ENCODE data around the gene RPL10A.
"Not testable (repeated sequence)": the region's sequence is repeated elsewhere in the genome, so short reads cannot be mapped to it uniquely, and the experiment has no call there.

Gene RPL10A

DNA sequence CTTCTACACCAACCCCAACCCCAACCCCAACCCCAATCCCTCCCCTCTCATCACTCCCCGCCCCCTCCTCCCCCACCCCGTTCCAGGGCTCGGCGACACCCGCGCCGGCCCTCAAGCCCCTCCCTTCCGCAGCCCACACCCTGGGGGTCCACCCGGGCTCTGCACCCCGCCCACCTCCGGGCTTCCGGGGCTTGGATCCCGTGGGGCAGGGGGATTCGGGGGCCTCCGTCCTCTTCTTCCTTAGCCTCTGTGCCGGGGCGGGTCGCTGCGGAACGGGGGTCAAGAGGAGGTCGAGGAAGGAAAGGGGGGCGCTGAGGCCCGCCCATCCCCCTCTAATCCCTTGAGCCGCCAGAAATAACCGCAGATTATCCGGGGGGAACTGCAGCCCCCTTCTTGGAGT lies 43.8 kb downstream of the RPL10A start:
- DNase-seq (ENCODE audit: low read depth), result no peak

DNA sequence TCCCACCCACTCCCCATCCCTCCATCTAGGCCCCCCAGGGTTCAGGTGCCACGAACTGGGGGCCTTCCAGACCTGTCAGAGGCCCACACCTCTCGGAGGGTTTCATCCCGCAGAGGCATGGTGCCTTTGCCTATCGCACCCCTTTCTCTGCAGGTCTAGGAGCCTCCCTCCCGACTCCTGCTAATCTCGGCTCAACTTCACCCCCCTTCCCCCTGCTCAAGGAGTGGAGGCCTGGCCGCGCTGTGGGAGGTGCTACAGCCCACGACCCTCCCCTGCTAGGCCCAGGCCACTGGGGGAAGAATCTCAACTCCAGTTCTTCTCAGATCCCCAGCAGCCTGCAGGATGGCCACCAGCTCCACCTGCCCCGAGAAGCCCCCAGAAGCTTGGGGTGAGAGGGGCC lies 44.5 kb downstream of the RPL10A start, which contains the start of gene TULP1:
Gene TULP1, minus strand, starts transcription at position 157 of the 400 bp plus-strand sequence. Its CDS starts 38 bp downstream, at position 119.
- no peak for DNase-seq (ENCODE audit: low read depth)

DNA sequence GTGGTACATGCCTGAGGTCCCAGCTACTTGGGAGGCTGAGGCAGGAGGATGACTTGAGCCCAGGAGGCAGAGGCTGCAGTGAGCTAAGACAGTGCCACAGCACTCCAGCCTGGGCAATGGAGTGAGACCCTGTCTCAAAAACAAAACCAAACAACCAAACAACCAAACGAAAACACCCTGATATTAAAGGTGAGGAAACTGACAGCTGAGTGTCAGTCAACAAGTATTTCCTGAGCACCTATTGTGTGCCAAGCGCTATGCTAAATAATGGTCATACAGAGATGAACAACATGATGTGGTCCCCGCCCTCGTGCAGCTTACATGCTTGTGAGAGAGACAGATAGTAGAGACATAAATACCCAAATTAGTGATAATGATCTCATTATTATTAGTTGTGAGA lies 46.4 kb downstream of the RPL10A start:
- DNase-seq (ENCODE audit: low read depth), result no peak

DNA sequence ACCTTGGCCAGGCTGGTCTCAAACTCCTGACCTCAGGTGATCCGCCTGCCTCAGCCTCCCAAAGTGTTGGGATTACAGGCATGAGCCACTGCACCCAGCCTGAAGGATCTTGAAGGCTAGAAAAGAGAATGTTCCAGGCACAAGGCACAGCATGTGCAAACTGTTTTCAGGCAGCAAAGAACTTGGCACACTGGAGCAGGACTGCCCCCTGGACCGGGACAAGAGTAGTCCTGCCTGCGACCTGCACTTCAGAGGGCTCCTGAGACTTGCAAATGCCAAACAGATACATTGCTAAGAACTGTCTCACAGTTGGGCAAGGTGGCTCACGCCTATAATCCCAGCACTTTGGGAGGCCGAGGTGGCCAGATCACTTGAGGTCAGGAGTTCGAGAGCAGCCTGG lies 47.7 kb downstream of the RPL10A start:
- not testable (repeated sequence) for DNase-seq (ENCODE audit: low read depth)

DNA sequence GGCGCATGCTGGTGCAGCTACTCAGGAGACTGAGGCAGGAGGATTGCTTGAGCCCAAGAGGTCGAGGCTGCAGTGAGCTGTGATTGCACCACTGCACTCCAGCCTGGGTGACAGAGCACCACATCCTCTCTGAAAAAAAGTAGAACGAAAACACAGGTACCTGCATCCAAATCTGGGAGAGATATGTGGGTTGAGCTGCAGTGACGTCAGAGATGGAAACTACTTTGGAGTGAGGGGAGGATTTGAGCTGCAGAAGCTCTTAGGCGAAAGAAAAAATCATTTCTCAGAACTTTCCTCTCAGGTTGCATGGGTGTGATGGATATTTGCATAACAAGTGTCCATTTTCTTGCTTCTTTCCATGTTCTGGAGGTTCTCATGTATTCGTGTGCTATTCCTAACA lies 48.5 kb downstream of the RPL10A start:
- no peak for DNase-seq (ENCODE audit: low read depth)

DNA sequence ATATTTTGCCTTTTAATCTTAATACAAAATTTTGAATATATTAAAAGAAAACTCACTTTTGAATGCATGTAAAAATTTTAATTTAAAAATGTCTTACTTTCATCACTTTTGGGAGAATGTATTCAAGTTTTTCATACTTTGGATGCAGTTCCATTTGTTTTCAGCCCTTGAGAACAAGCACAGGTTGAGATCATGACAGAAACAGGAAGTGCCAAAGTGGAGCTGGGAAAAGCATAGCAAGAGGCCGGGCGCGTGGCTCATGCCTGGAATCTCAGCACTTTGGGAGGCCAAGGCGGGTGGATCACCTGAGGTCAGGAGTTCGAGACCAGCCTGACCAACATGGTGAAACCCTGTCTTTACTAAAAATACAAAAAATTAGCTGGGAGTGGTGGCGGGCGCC lies 49.8 kb downstream of the RPL10A start:
- not testable (repeated sequence) for DNase-seq (ENCODE audit: low read depth)

DNA sequence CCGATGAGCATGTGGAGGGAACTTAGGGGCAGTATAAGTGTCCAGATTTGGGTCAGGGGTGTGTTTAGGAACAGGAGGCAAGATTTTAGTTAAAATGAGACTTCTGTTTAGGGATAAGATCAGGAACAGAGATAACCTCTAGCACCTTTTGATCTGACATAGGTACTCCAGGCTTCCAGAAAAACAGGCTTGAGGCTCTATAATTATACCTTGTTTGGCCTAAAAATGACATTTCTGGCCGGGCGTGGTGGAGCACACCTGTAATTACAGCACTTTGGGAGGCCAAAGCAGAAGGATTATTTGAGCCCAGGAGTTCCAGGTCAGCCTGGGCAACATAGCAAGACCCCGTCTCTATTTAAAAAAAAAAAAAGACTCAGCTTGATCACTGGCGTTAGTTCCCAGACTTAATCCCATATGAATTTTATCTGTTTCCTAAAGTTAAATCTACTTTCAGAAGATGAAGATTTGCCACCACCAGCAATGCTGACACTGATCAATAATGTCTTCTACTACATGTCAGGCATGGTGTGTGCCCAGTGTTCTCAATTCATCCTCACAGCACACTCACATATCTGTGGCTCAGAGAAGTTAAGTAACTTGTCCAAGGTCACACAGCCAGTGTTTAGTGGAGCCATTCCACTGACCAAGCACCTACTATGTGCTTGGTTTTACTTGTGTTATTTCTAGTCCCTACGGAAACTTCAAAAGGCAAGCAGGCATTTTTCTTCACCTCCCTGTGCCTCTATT lies 50.5 kb downstream of the RPL10A start:
- DNase-seq (ENCODE audit: low read depth), result no peak

DNA sequence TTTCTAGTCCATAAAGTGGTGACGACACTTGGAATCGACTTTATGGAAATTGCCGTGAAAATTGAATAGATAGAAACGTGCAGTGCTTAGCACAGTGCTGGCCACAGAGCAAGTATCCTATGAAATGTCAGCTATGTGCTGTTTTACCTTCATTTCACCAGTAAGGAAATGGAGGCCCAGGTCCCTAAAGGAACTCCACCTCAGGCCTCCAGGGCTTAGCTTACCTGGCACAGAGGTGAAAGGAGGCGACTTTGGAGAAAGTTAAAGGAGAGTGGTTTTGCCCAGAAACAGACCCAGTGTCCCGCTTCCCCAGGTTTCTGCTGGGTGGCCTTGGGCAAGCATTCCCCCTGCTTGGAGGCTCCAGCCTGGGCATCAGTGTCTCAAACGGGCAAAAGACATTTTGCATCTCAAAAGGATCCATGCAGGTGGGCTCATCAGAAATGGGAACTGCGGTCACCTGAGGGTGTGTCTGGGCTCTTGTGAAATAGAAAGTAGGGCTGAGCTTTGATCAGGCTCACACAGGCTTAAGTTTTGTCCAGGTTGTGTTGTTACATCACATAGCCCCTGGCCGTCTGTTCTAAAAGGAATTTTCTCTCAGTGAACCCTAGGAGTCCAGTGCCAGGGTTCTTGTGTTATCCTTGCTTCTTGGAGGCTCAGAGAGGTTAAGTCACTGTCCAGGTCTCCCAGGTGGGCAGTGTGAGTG lies 51.3 kb downstream of the RPL10A start:
- DNase-seq (ENCODE audit: low read depth), result no peak
